Kidney (tissue), 14 donors: ENCODE results near the gene FBL. TPM values are rescaled to one million over a fixed set of nuclear protein-coding genes. Genes with fewer than 3 reads are reported as not detected.
"Not testable (repeated sequence)": the region's sequence is repeated elsewhere in the genome, so short reads cannot be mapped to it uniquely, and the experiment has no call there.

Experiments used
- DNase-seq, 5 donors: peaks; one replicate each; pipeline ENCODE4 v3.0.0-alpha.2; 2013 to 2020
- FAIRE-seq: peaks from 2 replicates; lab custom pipeline; 2012; peaks lifted over from hg19 to GRCh38; lab: Jason Lieb, UNC
- H3K27ac ChIP-seq, 2 donors: one replicate each; pipeline ENCODE4 v1.7.0; 2013; ENCODE audit warnings: low read depth in 2 of 2, low read length in 2 of 2, inconsistent platforms in 1 of 2
- H3K27me3 ChIP-seq: one replicate; pipeline ENCODE4 v1.7.1; 2013; ENCODE audit warnings: low read length, inconsistent platforms; ENCODE audit not compliant: control insufficient read depth, insufficient read depth
- H3K36me3 ChIP-seq, 3 donors: one replicate each; pipeline versions ENCODE4 v1.7.0 to v1.7.1; 2013; ENCODE audit warnings: low read length in 3 of 3, control low read depth in 1 of 3, inconsistent platforms in 1 of 3; ENCODE audit not compliant: insufficient read depth in 3 of 3, control insufficient read depth in 2 of 3
- H3K4me1 ChIP-seq, 3 donors: one replicate each; pipeline versions ENCODE4 v1.7.0 to v1.7.1; 2013; ENCODE audit warnings: low read length in 3 of 3, inconsistent platforms in 1 of 3, low read depth in 1 of 3; ENCODE audit not compliant: control insufficient read depth in 2 of 3, insufficient read depth in 2 of 3
- H3K4me3 ChIP-seq, 3 donors: one replicate each; pipeline versions ENCODE4 v1.7.0 to v1.8.1; 2013; ENCODE audit warnings: low read length in 3 of 3, control low read depth in 1 of 3, inconsistent platforms in 1 of 3
- H3K9ac ChIP-seq, 3 donors: one replicate each; pipeline versions ENCODE4 v1.7.0 to v1.7.1; 2013; ENCODE audit warnings: low read length in 3 of 3, control low read depth in 1 of 3, inconsistent platforms in 1 of 3
- H3K9me3 ChIP-seq, 3 donors: one replicate each; pipeline versions ENCODE4 v1.7.0 to v1.7.1; 2013; ENCODE audit warnings: low read length in 3 of 3, control low read depth in 1 of 3, inconsistent platforms in 1 of 3; ENCODE audit not compliant: control insufficient read depth in 2 of 3, insufficient read depth in 1 of 3
- CTCF ChIP-seq: IDR thresholded peaks from 3 replicates; pipeline ENCODE4 v1.5.1; 2012; ENCODE audit warnings: mild to moderate bottlenecking, moderate library complexity, borderline replicate concordance; ENCODE audit not compliant: insufficient read depth; ENCODE audit errors: extremely low read depth
- intact Hi-C: fragments of 100-400 bp; cut with DNase I; formaldehyde crosslinking; loops from one replicate; pipeline ENCODE4 v1.11.1; 2022
- polyA plus RNA-seq: library from polyadenylated mRNA; stranded (reverse); fragments of 350-450 nt; fragmentation: Illumina TruSeq; extraction: RNeasy Lipid Tissue Mini Kit (QIAGEN cat#74804); gene quantifications from one replicate; pipeline ENCODE4 v1.2.3, GENCODE V29; 2014; ENCODE audit warnings: low read depth, low replicate concordance; ENCODE audit not compliant: insufficient read depth
- total RNA-seq: library from RNA; stranded (reverse); fragmentation: NEBNext Ultra II Directional; extraction: Animal tissue kit (Norgen Biotek cat#: 25700); gene quantifications from one replicate; pipeline ENCODE4 v1.2.1, GENCODE V29; 2021
- donor health status: control.
- donor health status: control.
- donor health status: control.
- donor health status: control.
- donor health status: control.
- donor health status: DM: yes; HTN: yes; CAD: no.
- donor health status: Normal renal cell carcinoma (clear cell type).

FBL gene
- total and polyA plus RNA-seq, 2 donors from 2014 or later, result 155 to 165 TPM

- intact Hi-C loops, result no loop called here
- FAIRE-seq (no peak), DNase-seq (peak in 3 of 5 donors; percentile 42 to 64 (median 55))
- Histone ChIP-seq H3K4me1 (no peaks in the 10 kb centered on the region), H3K36me3 (peaks cover 0 to 2% (median 0%) of the 10 kb centered on the region in 3 donors), H3K9ac (no peak overlapping the region), H3K4me3 (no peak overlapping the region), H3K27ac (no peak overlapping the region), H3K27me3 (no peaks in the 10 kb centered on the region), H3K9me3 (no peaks in the 10 kb centered on the region)
- TF ChIP-seq CTCF, result no peak
Measured at GRCh38 chr19:39817888-39818561, 28.2 kb downstream of the FBL start.

GRCh38 chr19:39816287-39817048 lies 29.7 kb downstream of the FBL start:
- H3K27me3 ChIP-seq, result no peaks in the 10 kb centered on the region
- TF ChIP-seq CTCF, result no peak
- H3K4me3 ChIP-seq, result no peak overlapping the region
- no peaks in the 10 kb centered on the region for H3K9me3 ChIP-seq
- H3K4me1 ChIP-seq, result no peaks in the 10 kb centered on the region
- FAIRE-seq, result no peak
- H3K27ac ChIP-seq, result no peak overlapping the region
- no peak for DNase-seq
- intact Hi-C loops, result no loop called here
- peaks cover 0 to 2% (median 0%) of the 10 kb centered on the region in 3 donors for H3K36me3 ChIP-seq
- H3K9ac ChIP-seq, result no peak overlapping the region

GRCh38 chr19:39814595-39814994 lies 31.6 kb downstream of the FBL start:
- no peak for TF ChIP-seq CTCF
- intact Hi-C loops, result no loop called here
- FAIRE-seq, result no peak

GRCh38 chr19:39814111-39814510 lies 32.1 kb downstream of the FBL start:
- H3K9me3 ChIP-seq, DNase-seq, H3K27ac ChIP-seq, H3K9ac ChIP-seq, H3K4me1 ChIP-seq, FAIRE-seq, H3K4me3 ChIP-seq, H3K27me3 ChIP-seq, H3K36me3 ChIP-seq, intact Hi-C loops: not testable (repeated sequence)

More at GRCh38 chr19:39814595-39814994, 31.6 kb downstream of the FBL start:
- Histone ChIP-seq H3K36me3 (peaks cover 0 to 2% (median 0%) of the 10 kb centered on the region in 3 donors), H3K4me1 (no peaks in the 10 kb centered on the region), H3K9ac (no peak overlapping the region), H3K4me3 (no peak overlapping the region), H3K27me3 (no peaks in the 10 kb centered on the region), H3K27ac (no peak overlapping the region), H3K9me3 (no peaks in the 10 kb centered on the region)
- no peak for DNase-seq
